Right lobe of liver (tissue), 6 donors: ENCODE results near the gene CHRNA5. TPM values are rescaled to one million over a fixed set of nuclear protein-coding genes. Genes with fewer than 3 reads are reported as not detected.
A peak's percentile ranks its signal among the peaks of the same experiment; 100 is the strongest.

Source experiments
- ATAC-seq, 4 donors: fragments of 200-7000 bp; cut with Tn5 transposase; one replicate each; pipeline ENCODE4 v1.9.1; 2020; ENCODE audit warnings: mild to moderate bottlenecking in 4 of 4, moderate library complexity in 4 of 4
- DNase-seq, 3 donors: peaks; one replicate each; pipeline ENCODE4 v3.0.0-alpha.2; 2020
- H3K27ac ChIP-seq, 3 donors: fragments of 200-600 bp; one replicate each; pipeline ENCODE4 v1.8.0; 2022
- H3K27me3 ChIP-seq, 2 donors: fragments of 200-600 bp; one replicate each; pipeline ENCODE4 v1.8.0; 2022
- H3K36me3 ChIP-seq, 4 donors: fragments of 200-600 bp; sonication (generic) in 1 of 4; one replicate each; pipeline versions ENCODE4 v1.5.1 to v1.8.0; 2017 to 2022; ENCODE audit warnings: control low read depth in 1 of 4
- H3K4me1 ChIP-seq, 4 donors: fragments of 200-600 bp; sonication (generic) in 1 of 4; one replicate each; pipeline versions ENCODE4 v1.5.1 to v1.8.0; 2017 to 2022; ENCODE audit warnings: control low read depth in 1 of 4
- H3K4me3 ChIP-seq, 3 donors: fragments of 200-600 bp; one replicate each; pipeline ENCODE4 v1.8.0; 2022
- H3K9me3 ChIP-seq, 4 donors: fragments of 200-600 bp; sonication (generic) in 1 of 4; one replicate each; pipeline versions ENCODE4 v1.5.1 to v1.8.0; 2017 to 2022; ENCODE audit warnings: control low read depth in 1 of 4
- CTCF ChIP-seq, 4 donors: fragments of 200-600 bp in 3 of 4; fragments of 450-650 bp in 1 of 4; IDR thresholded peaks; one replicate each; pipeline versions ENCODE4 v1.5.1 to v1.8.0; 2016 to 2022; ENCODE audit warnings: antibody characterized with exemption in 4 of 4, mild to moderate bottlenecking in 2 of 4
- POLR2A ChIP-seq: fragments of 450-650 bp; IDR thresholded peaks from one replicate; pipeline ENCODE4 v1.6.1; 2017; ENCODE audit warnings: antibody characterized with exemption, mild to moderate bottlenecking
- WGBS: methylation state at CpG from one replicate; pipeline ENCODE4 v1.1.6; 2018; ENCODE audit warnings: low coverage, low lambda C conversion rate; ENCODE audit not compliant: insufficient coverage; ENCODE audit errors: missing lambda C conversion rate; 5-methylcytosine and 5-hydroxymethylcytosine counted together
- intact Hi-C, 2 donors: fragments of 100-400 bp; cut with DNase I; formaldehyde crosslinking; loops; one replicate each; pipeline versions ENCODE4 v1.11.2 to v1.14.1; 2022
- total RNA-seq, 6 experiments: library from RNA; depleted of rRNA in 2 of 6; stranded (reverse); fragments of >200 nt in 2 of 6; fragmentation: NEBNext Ultra II Directional in 3 of 6; extraction: Animal tissue kit (Norgen Biotek cat#: 25700) in 3 of 6; gene quantifications; one replicate each; pipeline versions ENCODE4 v1.1.0 to v1.2.4, GENCODE V29; 2016 to 2023
- donor health status: DM: no; HTN: yes; CAD: no.
- donor health status: DM: no; HTN: no; CAD: no.
- donor health status: DM: no; HTN: no; CAD: no.
- donor health status: DM: no; HTN: yes; CAD: no.
- donor health status: DM: no; HTN: yes; CAD: no.

The CHRNA5 gene
- total RNA-seq, 6 experiments from 2014 or later = 0.19 to 0.56 (median 0.38) TPM; not detected in 1

- intact Hi-C loops = loop anchor here (5.0 kb wide), 2 partner anchors 67 to 77 kb away; no protein-coding TSS in a partner anchor
- 76% methylated on average over 4 of the region's 10 CpGs for WGBS
Observed at GRCh38 chr15:78635346-78635745, 70.0 kb downstream of the CHRNA5 start.

GRCh38 chr15:78636378-78636859, 71.1 kb downstream of the CHRNA5 start:
- intact Hi-C loops = loop anchor here (5.0 kb wide), 2 partner anchors 66 to 76 kb away; no protein-coding TSS in a partner anchor
- no peak for ATAC-seq

More at GRCh38 chr15:78635346-78635745, 70.0 kb downstream of the CHRNA5 start:
- TF ChIP-seq CTCF (IDR thresholded peaks at IDR 0.05) (no peak), POLR2A (no peak)
- no peaks in the 10 kb centered on the region for H3K36me3 ChIP-seq
- H3K27me3 ChIP-seq = no peaks in the 10 kb centered on the region
- H3K4me1 ChIP-seq = no peaks in the 10 kb centered on the region
- no peak overlapping the region for H3K4me3 ChIP-seq
- DNase-seq = no peak
- no peaks in the 10 kb centered on the region for H3K9me3 ChIP-seq
- ATAC-seq = no peak
- H3K27ac ChIP-seq = no peak overlapping the region

GRCh38 chr15:78637776-78638435, 72.6 kb downstream of the CHRNA5 start:
- Histone ChIP-seq H3K4me1 (peaks cover 0 to 4% (median 0%) of the 10 kb centered on the region in 4 donors), H3K27ac (no peak overlapping the region), H3K36me3 (no peaks in the 10 kb centered on the region), H3K4me3 (no peak overlapping the region), H3K27me3 (no peaks in the 10 kb centered on the region), H3K9me3 (no peaks in the 10 kb centered on the region)
- ATAC-seq = no peak
- no CpG with 5 or more reads among the region's 4 CpGs for whole genome bisulfite sequencing
- intact Hi-C loops = loop anchor here (5.0 kb wide), 2 partner anchors 64 to 74 kb away; no protein-coding TSS in a partner anchor
- TF ChIP-seq CTCF (IDR thresholded peaks at IDR 0.05) (no peak), POLR2A (no peak)
- DNase-seq = no peak

More at GRCh38 chr15:78636378-78636859, 71.1 kb downstream of the CHRNA5 start:
- Histone ChIP-seq H3K9me3 (no peaks in the 10 kb centered on the region), H3K36me3 (no peaks in the 10 kb centered on the region), H3K4me1 (peaks cover 0 to 4% (median 0%) of the 10 kb centered on the region in 4 donors), H3K27ac (no peak overlapping the region), H3K4me3 (no peak overlapping the region), H3K27me3 (no peaks in the 10 kb centered on the region)
- 75% methylated on average over 2 of the region's 2 CpGs for WGBS
- no peak for DNase-seq
- TF ChIP-seq POLR2A (no peak), CTCF (IDR thresholded peaks at IDR 0.05) (no peak)

- Histone ChIP-seq H3K9me3 (no peaks in the 10 kb centered on the region), H3K4me3 (no peak overlapping the region), H3K4me1 (peaks cover 0 to 4% (median 0%) of the 10 kb centered on the region in 4 donors), H3K27ac (no peak overlapping the region), H3K27me3 (no peaks in the 10 kb centered on the region), H3K36me3 (no peaks in the 10 kb centered on the region)
- peak in 2 of 3 donors; percentile 39 to 60 for DNase-seq
- 8% methylated on average over 2 of the region's 4 CpGs for WGBS
- intact Hi-C loops = loop anchor here (5.0 kb wide), 2 partner anchors 64 to 74 kb away; no protein-coding TSS in a partner anchor
- ATAC-seq = peak; percentile 76 to 88 (median 80)
- TF ChIP-seq POLR2A (no peak), CTCF (IDR thresholded peaks at IDR 0.05) (peak; percentile 58 to 73 (median 70))
Observed at GRCh38 chr15:78638658-78639314, 73.5 kb downstream of the CHRNA5 start.
